T-cell (primary cell): Measurements from ENCODE around the gene DENND5A. TPM values are rescaled to one million over a fixed set of nuclear protein-coding genes. Genes with fewer than 3 reads are reported as not detected.
"Not testable (repeated sequence)": the region's sequence is repeated elsewhere in the genome, so short reads cannot be mapped to it uniquely, and the experiment has no call there.

Experiments used
- ATAC-seq, 4 experiments: fragments of 200-7000 bp in 3 of 4; fragments of 150-1000 bp in 1 of 4; cut with Tn5 transposase; replicated peaks in 1 of 4; 1 replicate in 3 of 4; 2 replicates in 1 of 4; pipeline ENCODE4 v1.10.0; 2021; ENCODE audit warnings: moderate library complexity in 3 of 4, mild to moderate bottlenecking in 2 of 4, moderate number of reproducible peaks in 1 of 4
- CTCF ChIA-PET, 2 donors: fragments of 300-600 bp; sonication (Branson Sonifier 250); formaldehyde crosslinking; loops; one replicate each; lab custom pipeline; 2022; ENCODE audit warnings: antibody characterized with exemption in 2 of 2; lab: Charles Lee
- POLR2A ChIA-PET, 2 donors: fragments of 300-600 bp; sonication (Branson Sonifier 250); formaldehyde crosslinking; loops; one replicate each; lab custom pipeline; 2022; ENCODE audit warnings: antibody characterized with exemption in 2 of 2; lab: Charles Lee
- DNase-seq, 35 experiments: peaks; one replicate each; pipeline versions ENCODE4 v3.0.0 to v3.0.0-alpha.2; 2013 to 2023
- H3K27ac ChIP-seq: one replicate; pipeline ENCODE4 v1.5.1; 2013; ENCODE audit warnings: low read length
- H3K27me3 ChIP-seq, 2 experiments: replicated peaks in 1 of 2; 1 replicate in 1 of 2; 2 replicates in 1 of 2; pipeline versions ENCODE4 v1.6.1 to v1.7.0; 2013; ENCODE audit warnings: low read length in 1 of 2, mixed read lengths in 1 of 2; ENCODE audit not compliant: control insufficient read depth in 2 of 2, insufficient read depth in 2 of 2; ENCODE audit errors: extremely low read depth in 1 of 2
- H3K36me3 ChIP-seq, 2 donors: 1 replicate in 1 of 2; 2 replicates in 1 of 2; pipeline versions ENCODE4 v1.6.1 to v1.7.0; 2013; ENCODE audit warnings: low read length in 1 of 2; ENCODE audit not compliant: control insufficient read depth in 2 of 2, insufficient read depth in 1 of 2; ENCODE audit errors: extremely low read depth in 1 of 2
- H3K4me1 ChIP-seq, 2 experiments: 1 replicate in 1 of 2; 2 replicates in 1 of 2; pipeline versions ENCODE4 v1.6.1 to v1.7.0; 2013; ENCODE audit warnings: low read length in 2 of 2, mixed read lengths in 1 of 2; ENCODE audit not compliant: insufficient read depth in 2 of 2, control insufficient read depth in 1 of 2; ENCODE audit errors: extremely low read depth in 1 of 2
- H3K4me3 ChIP-seq, 2 donors: 1 replicate in 1 of 2; 2 replicates in 1 of 2; pipeline versions ENCODE4 v1.5.1 to v1.7.0; 2013; ENCODE audit warnings: mild to moderate bottlenecking in 2 of 2, low read length in 1 of 2, moderate library complexity in 1 of 2; ENCODE audit not compliant: control insufficient read depth in 1 of 2; ENCODE audit errors: extremely low read depth in 1 of 2
- H3K9me3 ChIP-seq: 2 replicates; pipeline ENCODE4 v1.7.0; 2013
- H3K27ac Mint-ChIP-seq, 2 donors: one replicate each; pipeline ENCODE4 v1.8.0; 2020 to 2021; ENCODE audit warnings: mild to moderate bottlenecking in 2 of 2, mixed read lengths in 2 of 2
- H3K27me3 Mint-ChIP-seq, 2 donors: one replicate each; pipeline ENCODE4 v1.8.0; 2021 to 2022; ENCODE audit warnings: mixed read lengths in 2 of 2
- H3K36me3 Mint-ChIP-seq: one replicate; pipeline ENCODE4 v1.8.0; 2021; ENCODE audit warnings: mixed read lengths
- H3K4me1 Mint-ChIP-seq, 3 donors: one replicate each; pipeline ENCODE4 v1.8.0; 2020 to 2022; ENCODE audit warnings: mixed read lengths in 3 of 3, mild to moderate bottlenecking in 1 of 3
- H3K4me3 Mint-ChIP-seq, 3 donors: one replicate each; pipeline ENCODE4 v1.8.0; 2020 to 2022; ENCODE audit warnings: mild to moderate bottlenecking in 3 of 3, mixed read lengths in 3 of 3, moderate library complexity in 3 of 3
- H3K9me3 Mint-ChIP-seq, 3 donors: one replicate each; pipeline ENCODE4 v1.8.0; 2020 to 2022; ENCODE audit warnings: mixed read lengths in 3 of 3
- WGBS: methylation state at CpG from one replicate; pipeline ENCODE4 v1.1.5; 2013; ENCODE audit warnings: missing lambda C conversion rate; ENCODE audit not compliant: insufficient coverage; 5-methylcytosine and 5-hydroxymethylcytosine counted together
- total RNA-seq, 35 experiments: library from RNA in 6 of 35; stranded (reverse) in 6 of 35; fragments of 120-200 nt in 1 of 35; gene quantifications; one replicate each; pipeline versions ENCODE4 v1.2.1 to v1.2.4 and lab custom pipeline; 2013 to 2026

DENND5A gene
- total RNA-seq, 5 donors from 2014 or later (not counting 1 experiment from before 2014, with no cell fraction given) = 57.8 to 151 (median 84.2) TPM

- Mint-ChIP-seq H3K27ac (peak overlapping the region in 1 of 2 donors; percentile 17), H3K9me3 (no peaks in the 10 kb centered on the region), H3K27me3 (no peaks in the 10 kb centered on the region), H3K4me1 (peaks cover 0 to 4% (median 0%) of the 10 kb centered on the region in 3 donors), H3K4me3 (no peak overlapping the region), H3K36me3 (peaks cover 71% of the 10 kb centered on the region)
- no peak overlapping the region for H3K27ac ChIP-seq
- ATAC-seq (no peak), DNase-seq (no peak)
- no peaks in the 10 kb centered on the region for H3K9me3 ChIP-seq
- no peaks in the 10 kb centered on the region for H3K4me1 ChIP-seq
- H3K4me3 ChIP-seq = no peak overlapping the region
- no peaks in the 10 kb centered on the region for H3K27me3 ChIP-seq
- ChIA-PET CTCF (interaction anchor here in 1 of 2 donors (0.6 to 1.0 kb wide), 2 partner anchors 11 to 112 kb away, joined by 5 read pairs; no protein-coding TSS in a partner anchor), POLR2A (no interaction called here)
- peaks cover 2 to 30% of the 10 kb centered on the region in 2 donors for H3K36me3 ChIP-seq
Observed at GRCh38 chr11:9176136-9176535, 89.0 kb downstream of the DENND5A start.

DNA sequence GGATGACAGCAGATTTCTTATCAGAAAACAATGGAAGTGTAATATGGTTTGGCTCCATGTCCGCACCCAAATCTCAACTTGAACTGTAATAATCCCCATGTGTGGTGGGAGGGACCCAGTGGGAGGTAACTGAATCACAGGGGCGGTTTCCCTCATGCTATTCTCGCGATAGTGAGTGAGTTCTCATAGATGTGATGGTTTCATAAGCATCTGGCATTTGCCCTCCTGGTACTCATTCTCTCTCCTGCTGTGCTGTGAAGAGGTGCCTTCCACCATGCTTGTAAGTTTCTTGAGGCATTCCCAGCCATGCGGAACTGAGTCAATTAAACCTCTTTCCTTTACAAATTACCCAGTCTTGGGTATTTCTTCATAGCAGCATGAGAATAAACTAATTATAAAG lies 92.8 kb downstream of the DENND5A start:
- H3K27ac ChIP-seq = no peak overlapping the region
- Mint-ChIP-seq H3K27me3 (no peaks in the 10 kb centered on the region), H3K27ac (no peak overlapping the region), H3K4me3 (no peak overlapping the region), H3K9me3 (no peaks in the 10 kb centered on the region), H3K36me3 (peaks cover 70% of the 10 kb centered on the region), H3K4me1 (peaks cover 0 to 6% (median 1%) of the 10 kb centered on the region in 3 donors)
- DNase-seq = no peak
- POLR2A ChIA-PET = interaction anchor here (0.6 kb wide), 2 partner anchors 30 to 135 kb away, joined by 3 to 4 read pairs; no protein-coding TSS in a partner anchor
- CTCF ChIA-PET = no interaction called here
- no peaks in the 10 kb centered on the region for H3K4me1 ChIP-seq
- no peaks in the 10 kb centered on the region for H3K27me3 ChIP-seq
- no peak overlapping the region for H3K4me3 ChIP-seq
- no peaks in the 10 kb centered on the region for H3K9me3 ChIP-seq
- peaks cover 7 to 15% of the 10 kb centered on the region in 2 donors for H3K36me3 ChIP-seq
- no CpG with 5 or more reads among the region's 5 CpGs for WGBS
- no peak for ATAC-seq

DNA sequence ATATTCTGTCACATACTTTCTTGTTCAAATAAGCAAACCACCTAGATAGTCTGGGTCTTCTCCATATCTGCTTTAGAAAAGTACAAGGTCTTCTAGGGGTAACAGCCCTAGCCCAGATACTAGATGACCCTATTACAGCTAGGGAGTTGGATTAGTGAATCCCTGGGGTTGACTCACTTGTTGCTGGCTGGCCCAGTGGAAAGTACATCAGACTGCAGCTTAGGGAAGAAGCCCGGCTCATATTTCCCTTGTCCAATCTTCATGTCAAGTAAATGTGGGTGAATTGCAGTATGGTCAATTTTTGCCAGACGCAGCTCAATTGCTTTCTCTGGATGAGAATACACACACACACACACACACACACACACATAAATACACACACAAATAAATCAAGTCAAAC lies 94.7 kb downstream of the DENND5A start:
- POLR2A ChIA-PET = no interaction called here
- no peaks in the 10 kb centered on the region for H3K4me1 ChIP-seq
- no peak overlapping the region for H3K4me3 ChIP-seq
- Mint-ChIP-seq H3K36me3 (peaks cover 61% of the 10 kb centered on the region), H3K27me3 (no peaks in the 10 kb centered on the region), H3K4me3 (no peak overlapping the region), H3K4me1 (peaks cover 4 to 11% (median 6%) of the 10 kb centered on the region in 3 donors), H3K27ac (no peak overlapping the region), H3K9me3 (no peaks in the 10 kb centered on the region)
- DNase-seq (no peak), ATAC-seq (no peak)
- no CpG with 5 or more reads among the region's 2 CpGs for WGBS
- no peaks in the 10 kb centered on the region for H3K9me3 ChIP-seq
- H3K27me3 ChIP-seq = no peaks in the 10 kb centered on the region
- H3K27ac ChIP-seq = no peak overlapping the region
- peaks cover 12 to 17% of the 10 kb centered on the region in 2 donors for H3K36me3 ChIP-seq
- CTCF ChIA-PET = interaction anchor here in 1 of 2 donors (1.5 kb wide), 1 partner anchor 336 kb away, joined by 5 read pairs; no protein-coding TSS in a partner anchor

DNA sequence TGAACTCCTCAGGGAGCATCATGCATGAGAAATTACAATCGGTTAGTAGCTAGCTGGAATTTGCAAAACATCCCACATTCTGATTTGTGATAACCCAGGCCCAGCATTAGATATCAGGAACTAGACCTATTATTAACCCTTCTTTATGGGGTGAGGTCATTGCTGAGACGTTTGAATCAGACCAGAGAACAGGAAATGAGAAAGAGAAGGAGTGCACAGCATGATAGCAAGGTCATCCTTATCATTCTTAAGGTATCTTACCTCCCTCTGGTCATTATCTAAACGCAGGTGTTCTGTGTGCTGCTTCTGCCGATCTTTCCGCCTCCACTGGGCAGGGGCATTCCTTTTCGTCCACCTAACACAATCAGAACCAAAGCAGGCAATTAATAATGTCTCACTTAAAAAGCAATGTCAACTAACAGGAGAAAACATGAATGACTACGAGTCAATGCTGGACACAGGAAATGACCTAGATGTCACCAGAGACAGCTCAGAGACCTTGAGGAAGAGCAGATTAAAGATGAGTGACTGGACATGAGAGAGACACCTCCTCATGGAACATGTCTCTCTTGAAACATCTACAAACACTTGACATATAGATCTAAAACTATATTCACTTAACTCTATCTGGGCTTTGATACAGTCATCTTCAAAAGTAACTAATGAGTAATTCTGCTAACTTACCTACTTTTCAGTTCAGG lies 95.4 kb downstream of the DENND5A start:
- H3K4me1 Mint-ChIP-seq = peaks cover 4 to 11% (median 6%) of the 10 kb centered on the region in 3 donors
- H3K27me3 Mint-ChIP-seq = no peaks in the 10 kb centered on the region
- no peak overlapping the region for H3K27ac Mint-ChIP-seq
- H3K36me3 Mint-ChIP-seq = peaks cover 59% of the 10 kb centered on the region
- H3K27ac ChIP-seq = no peak overlapping the region
- peaks cover 12 to 17% of the 10 kb centered on the region in 2 donors for H3K36me3 ChIP-seq
- CTCF ChIA-PET = interaction anchor here in 1 of 2 donors (1.5 kb wide), 1 partner anchor 336 kb away, joined by 5 read pairs; no protein-coding TSS in a partner anchor
- no peaks in the 10 kb centered on the region for H3K27me3 ChIP-seq
- H3K9me3 ChIP-seq = no peaks in the 10 kb centered on the region
- no peak for ATAC-seq
- WGBS = 85% methylated on average over 3 of the region's 7 CpGs
- no peaks in the 10 kb centered on the region for H3K9me3 Mint-ChIP-seq
- H3K4me3 Mint-ChIP-seq = no peak overlapping the region
- H3K4me3 ChIP-seq = no peak overlapping the region
- POLR2A ChIA-PET = interaction anchor here in 1 of 2 donors (0.6 kb wide), 1 partner anchor 279 kb away, joined by 3 read pairs; no protein-coding TSS in a partner anchor
- DNase-seq = no peak
- no peaks in the 10 kb centered on the region for H3K4me1 ChIP-seq

DNA sequence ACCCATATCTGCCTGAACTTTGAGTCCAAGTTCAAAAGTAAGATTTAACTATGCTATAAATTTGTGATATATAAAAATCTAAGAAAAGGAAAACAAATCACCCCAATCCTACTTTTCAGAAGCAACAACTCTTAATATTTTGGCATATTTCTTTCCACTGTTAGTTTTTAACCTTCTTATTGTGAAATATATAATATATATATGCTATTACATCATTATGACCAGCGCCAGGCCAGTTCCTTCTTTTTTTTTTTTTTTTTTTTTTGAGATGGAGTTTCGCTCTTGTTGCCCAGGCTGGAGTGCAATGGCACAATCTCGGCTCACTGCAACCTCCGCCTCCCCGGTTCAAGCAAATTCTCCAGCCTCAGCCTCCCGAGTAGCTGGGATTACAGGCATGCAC lies 103.2 kb downstream of the DENND5A start:
- CTCF ChIA-PET, ATAC-seq, POLR2A ChIA-PET, H3K4me1 ChIP-seq, H3K27me3 ChIP-seq, H3K27ac ChIP-seq, H3K27ac Mint-ChIP-seq, H3K9me3 Mint-ChIP-seq, H3K9me3 ChIP-seq, DNase-seq, H3K4me3 Mint-ChIP-seq, H3K27me3 Mint-ChIP-seq, H3K4me3 ChIP-seq: not testable (repeated sequence)
- no CpG with 5 or more reads among the region's 6 CpGs for WGBS
- H3K4me1 Mint-ChIP-seq = peaks cover 2 to 21% (median 15%) of the 10 kb centered on the region in 3 donors
- peaks cover 9 to 15% of the 10 kb centered on the region in 2 donors for H3K36me3 ChIP-seq
- peaks cover 30% of the 10 kb centered on the region for H3K36me3 Mint-ChIP-seq

- no peaks in the 10 kb centered on the region for H3K4me1 ChIP-seq
- H3K4me3 ChIP-seq = no peak overlapping the region
- no peaks in the 10 kb centered on the region for H3K27me3 ChIP-seq
- ChIA-PET POLR2A (no interaction called here), CTCF (interaction anchor here in 1 of 2 donors (0.5 kb wide), 1 partner anchor 346 kb away, joined by 5 read pairs; no protein-coding TSS in a partner anchor)
- Mint-ChIP-seq H3K27me3 (no peaks in the 10 kb centered on the region), H3K36me3 (peaks cover 32% of the 10 kb centered on the region), H3K4me1 (peaks cover 0 to 19% (median 13%) of the 10 kb centered on the region in 3 donors), H3K4me3 (no peak overlapping the region), H3K9me3 (no peaks in the 10 kb centered on the region), H3K27ac (peak overlapping the region; percentile 33 to 53)
- H3K36me3 ChIP-seq = peaks cover 3 to 11% of the 10 kb centered on the region in 2 donors
- ATAC-seq (no peak), DNase-seq (no peak)
- no peak overlapping the region for H3K27ac ChIP-seq
- H3K9me3 ChIP-seq = no peaks in the 10 kb centered on the region
Observed at GRCh38 chr11:9160166-9160565, 105.0 kb downstream of the DENND5A start.
